HEK293T (cell line): ENCODE results near the gene ART4.

Experiments used
- ARNT ChIP-seq: fragments of 450-650 bp; IDR thresholded peaks from 2 replicates; pipeline ENCODE4 v1.6.1; 2017; ENCODE audit warnings: mild to moderate bottlenecking
- BHLHE40 ChIP-seq: fragments of 450-650 bp; IDR thresholded peaks from 2 replicates; pipeline ENCODE4 v1.6.1; 2016; ENCODE audit warnings: mild to moderate bottlenecking, moderate library complexity, borderline replicate concordance
- CTBP1 ChIP-seq: fragments of 450-650 bp; IDR thresholded peaks from 2 replicates; pipeline ENCODE4 v1.6.1; 2016; ENCODE audit warnings: borderline replicate concordance
- ELF4 ChIP-seq: fragments of 450-650 bp; IDR thresholded peaks from 2 replicates; pipeline ENCODE4 v1.6.1; 2017; ENCODE audit warnings: antibody characterized with exemption
- FOXA1 ChIP-seq: fragments of 450-650 bp; IDR thresholded peaks from 2 replicates; pipeline ENCODE4 v1.6.1; 2016; ENCODE audit warnings: mild to moderate bottlenecking
- FOXM1 ChIP-seq: fragments of 450-650 bp; IDR thresholded peaks from 2 replicates; pipeline ENCODE4 v1.6.1; 2017; ENCODE audit warnings: mild to moderate bottlenecking, borderline replicate concordance
- L3MBTL2 ChIP-seq: fragments of 450-650 bp; conservative IDR thresholded peaks from 2 replicates; pipeline ENCODE4 v1.6.1; 2016; ENCODE audit warnings: mild to moderate bottlenecking
- NFRKB ChIP-seq: fragments of 450-650 bp; IDR thresholded peaks from 2 replicates; pipeline ENCODE4 v1.6.1; 2016; ENCODE audit warnings: mild to moderate bottlenecking, moderate library complexity
- PKNOX1 ChIP-seq: fragments of 450-650 bp; IDR thresholded peaks from 2 replicates; pipeline ENCODE4 v1.6.1; 2016
- SP1 ChIP-seq: fragments of 450-650 bp; IDR thresholded peaks from 2 replicates; pipeline ENCODE4 v1.6.1; 2017
- SUZ12 ChIP-seq: fragments of 450-650 bp; IDR thresholded peaks from 2 replicates; pipeline ENCODE4 v1.6.1; 2016; ENCODE audit warnings: mild to moderate bottlenecking
- TARDBP ChIP-seq: fragments of 450-650 bp; IDR thresholded peaks from 2 replicates; pipeline ENCODE4 v1.6.1; 2016
- ZNF384 ChIP-seq: fragments of 450-650 bp; IDR thresholded peaks from 2 replicates; pipeline ENCODE4 v1.6.1; 2016

- TF ChIP-seq TARDBP (no peak), FOXA1 (no peak), BHLHE40 (no peak), CTBP1 (no peak), NFRKB (no peak), ELF4 (no peak), SUZ12 (no peak), SP1 (no peak), L3MBTL2 (no peak), ZNF384 (no peak), ARNT (no peak), FOXM1 (no peak), PKNOX1 (no peak)
Observed at GRCh38 chr12:14811486-14811885, 31.8 kb downstream of the ART4 start.
